Choroid plexus epithelial cell (primary cell): ENCODE measurements around the gene CXCR2.

Experiments
- DNase-seq: peaks from one replicate; pipeline ENCODE4 v3.0.0-alpha.2; 2010; ENCODE audit warnings: low read depth
- H3K4me3 ChIP-seq: 2 replicates; pipeline ENCODE4 v1.5.1; 2011; ENCODE audit warnings: low read depth, mild to moderate bottlenecking, control low read depth, low read length, moderate library complexity
- CTCF ChIP-seq: conservative IDR thresholded peaks from 2 replicates; pipeline ENCODE4 v1.5.1; 2011; ENCODE audit warnings: low read depth, mild to moderate bottlenecking, control low read depth, inconsistent platforms, low read length, moderate library complexity

The CXCR2 gene

DNA sequence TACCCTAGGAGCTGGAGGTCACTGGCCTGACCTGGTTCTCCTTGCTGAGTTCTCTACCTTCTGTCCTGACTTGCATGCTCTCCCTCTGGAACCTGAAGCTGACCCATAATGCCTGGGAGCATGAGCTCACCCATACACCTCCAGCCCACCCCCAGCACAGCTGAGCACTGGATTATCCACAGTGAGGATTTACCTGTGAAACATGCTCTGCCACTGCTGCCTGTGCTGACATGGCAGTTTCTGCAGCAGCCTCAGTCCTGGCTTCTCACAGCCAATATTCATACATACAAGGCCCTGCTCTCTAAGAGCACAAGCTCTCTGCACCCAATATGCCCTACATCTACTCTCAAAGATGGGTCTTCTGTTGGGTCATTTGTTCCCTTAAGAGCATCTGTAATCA, 5.0 kb downstream of the CXCR2 start:
- no peak for TF ChIP-seq CTCF
- H3K4me3 ChIP-seq, result no peak overlapping the region
- no peak for DNase-seq

- DNase-seq, result no peak
- no peak overlapping the region for H3K4me3 ChIP-seq
- TF ChIP-seq CTCF, result no peak
Measured at GRCh38 chr2:218137514-218137913, 11.7 kb downstream of the CXCR2 start.

- no peak for DNase-seq
- TF ChIP-seq CTCF, result no peak
- H3K4me3 ChIP-seq, result no peak overlapping the region
Measured at GRCh38 chr2:218138047-218138446, 12.2 kb downstream of the CXCR2 start.

DNA sequence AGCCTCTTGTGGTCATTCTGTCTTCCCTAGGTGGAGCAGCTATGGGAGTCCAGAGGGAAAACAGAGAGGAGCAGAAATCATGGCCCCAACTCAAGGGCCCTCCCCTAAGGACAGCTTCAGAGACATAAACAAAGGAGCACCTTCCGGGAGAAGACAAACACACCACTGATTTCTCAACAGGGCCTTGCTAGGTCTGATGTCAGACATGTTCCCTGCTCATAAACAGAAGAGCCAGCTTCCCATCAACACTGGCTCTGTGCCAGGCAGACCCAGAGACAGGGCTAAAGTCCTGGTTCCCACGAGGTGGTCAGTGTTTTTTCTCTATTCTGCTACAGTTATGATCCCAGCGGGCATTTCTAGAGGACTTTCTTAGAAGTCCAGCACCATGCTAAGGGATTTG, 19.3 kb downstream of the CXCR2 start:
- peak; percentile 71 for DNase-seq
- no peak overlapping the region for H3K4me3 ChIP-seq
- no peak for TF ChIP-seq CTCF

DNA sequence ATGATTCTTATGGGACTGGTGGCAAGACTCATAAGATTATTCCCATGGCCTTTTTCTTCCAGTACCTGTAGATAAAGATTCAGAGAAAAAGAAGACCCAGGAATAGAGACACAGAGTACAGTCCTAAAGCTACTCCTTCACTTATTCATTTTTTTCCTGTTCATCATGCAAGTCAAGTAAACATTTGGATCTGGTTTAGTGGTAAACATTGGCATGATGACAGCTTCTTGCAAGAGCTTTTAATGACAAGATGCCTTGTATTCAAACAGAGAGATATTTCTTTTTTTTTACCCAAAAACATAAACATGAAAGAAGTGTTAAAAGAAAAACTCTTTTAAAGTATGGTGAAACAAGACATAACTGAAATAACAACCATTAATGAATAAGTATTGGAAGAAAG, 20.2 kb downstream of the CXCR2 start:
- no peak for TF ChIP-seq CTCF
- H3K4me3 ChIP-seq, result no peak overlapping the region
- peak; percentile 5 for DNase-seq

GRCh38 chr2:218149098-218149497, 23.3 kb downstream of the CXCR2 start:
- no peak for TF ChIP-seq CTCF
- DNase-seq, result no peak
- no peak overlapping the region for H3K4me3 ChIP-seq

- TF ChIP-seq CTCF, result no peak
- no peak overlapping the region for H3K4me3 ChIP-seq
- no peak for DNase-seq
Measured at GRCh38 chr2:218149848-218150440, 24.1 kb downstream of the CXCR2 start.
